ENCODE results near the gene FAF1.

FAF1 gene

GRCh38 chr1:50666849-50667248 lies 293.2 kb downstream of the FAF1 start:
- TF ChIP-seq TEAD4 (IDR thresholded peaks at IDR 0.05) (no peak), REST (IDR thresholded peaks at IDR 0.05; ENCODE audit: low read depth) (no peak), YY1 (IDR thresholded peaks at IDR 0.05; ENCODE audit: low read depth) (no peak), NFIC (IDR thresholded peaks at IDR 0.05) (no peak), CEBPB (IDR thresholded peaks at IDR 0.05) (no peak), RAD21 (IDR thresholded peaks at IDR 0.05; ENCODE audit: low read depth) (no peak), CREB1 (IDR thresholded peaks at IDR 0.05; ENCODE audit: low read depth) (no peak), TCF12 (IDR thresholded peaks at IDR 0.05; ENCODE audit: low read depth) (no peak), EGR1 (IDR thresholded peaks at IDR 0.05) (no peak), ZBTB7A (IDR thresholded peaks at IDR 0.05; ENCODE audit: low read depth) (no peak)
- TF ChIP-seq, protein P1, sequence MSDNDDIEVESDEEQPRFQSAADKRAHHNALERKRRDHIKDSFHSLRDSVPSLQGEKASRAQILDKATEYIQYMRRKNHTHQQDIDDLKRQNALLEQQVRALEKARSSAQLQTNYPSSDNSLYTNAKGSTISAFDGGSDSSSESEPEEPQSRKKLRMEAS (IDR thresholded peaks at IDR 0.05) = no peak

DNA sequence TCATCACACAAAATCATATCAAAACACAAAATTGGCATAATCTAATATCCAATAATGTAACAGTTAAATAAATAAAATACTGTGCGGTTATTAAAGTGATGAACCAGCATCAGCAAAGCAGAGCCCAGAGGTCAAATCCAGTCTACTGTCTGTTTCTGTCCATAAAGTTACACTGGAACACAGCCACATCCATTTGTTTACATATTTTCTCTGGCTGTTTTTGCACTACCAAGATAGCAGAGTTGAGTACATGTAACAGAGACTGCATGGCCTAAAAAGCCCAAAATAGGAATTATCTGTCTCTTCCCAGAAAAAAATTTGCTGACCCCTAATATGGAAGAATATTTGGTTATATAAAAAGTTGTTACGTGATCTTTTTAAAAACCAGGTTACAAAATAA lies 294.7 kb downstream of the FAF1 start:
- TF ChIP-seq TCF12 (IDR thresholded peaks at IDR 0.05; ENCODE audit: low read depth) (no peak), CREB1 (IDR thresholded peaks at IDR 0.05; ENCODE audit: low read depth) (no peak), NFIC (IDR thresholded peaks at IDR 0.05) (no peak), ZBTB7A (IDR thresholded peaks at IDR 0.05; ENCODE audit: low read depth) (no peak)

DNA sequence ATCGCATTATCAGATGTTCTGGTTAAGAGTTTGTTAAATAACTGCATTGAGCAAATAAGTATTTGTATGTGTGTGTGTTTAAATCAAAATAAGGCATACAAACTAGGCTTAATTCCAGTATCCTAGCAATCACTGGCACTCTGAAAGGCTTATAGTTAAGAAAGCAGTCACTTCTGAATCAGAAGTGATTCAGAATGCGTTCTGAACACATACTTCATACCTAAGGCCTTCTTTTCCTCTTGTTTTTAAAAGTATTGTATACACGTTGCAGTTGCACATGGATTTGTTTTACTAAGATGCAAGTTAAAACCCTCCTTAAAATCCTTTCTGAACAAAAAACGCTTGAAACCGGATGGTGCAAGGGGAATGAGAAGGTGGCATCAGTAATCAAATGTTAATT lies 298.4 kb downstream of the FAF1 start:
- TF ChIP-seq TEAD4 (IDR thresholded peaks at IDR 0.05) (no peak), CEBPB (IDR thresholded peaks at IDR 0.05) (no peak), YY1 (IDR thresholded peaks at IDR 0.05; ENCODE audit: low read depth) (no peak), FOXM1 (IDR thresholded peaks at IDR 0.05; ENCODE audit: borderline replicate concordance, low read depth) (no peak), REST (IDR thresholded peaks at IDR 0.05; ENCODE audit: low read depth) (no peak), RAD21 (IDR thresholded peaks at IDR 0.05; ENCODE audit: low read depth) (no peak), EGR1 (IDR thresholded peaks at IDR 0.05) (no peak), ZBTB7A (IDR thresholded peaks at IDR 0.05; ENCODE audit: low read depth) (no peak), NFIC (IDR thresholded peaks at IDR 0.05) (no peak)
- TF ChIP-seq, protein P1 (IDR thresholded peaks at IDR 0.05) = no peak

DNA sequence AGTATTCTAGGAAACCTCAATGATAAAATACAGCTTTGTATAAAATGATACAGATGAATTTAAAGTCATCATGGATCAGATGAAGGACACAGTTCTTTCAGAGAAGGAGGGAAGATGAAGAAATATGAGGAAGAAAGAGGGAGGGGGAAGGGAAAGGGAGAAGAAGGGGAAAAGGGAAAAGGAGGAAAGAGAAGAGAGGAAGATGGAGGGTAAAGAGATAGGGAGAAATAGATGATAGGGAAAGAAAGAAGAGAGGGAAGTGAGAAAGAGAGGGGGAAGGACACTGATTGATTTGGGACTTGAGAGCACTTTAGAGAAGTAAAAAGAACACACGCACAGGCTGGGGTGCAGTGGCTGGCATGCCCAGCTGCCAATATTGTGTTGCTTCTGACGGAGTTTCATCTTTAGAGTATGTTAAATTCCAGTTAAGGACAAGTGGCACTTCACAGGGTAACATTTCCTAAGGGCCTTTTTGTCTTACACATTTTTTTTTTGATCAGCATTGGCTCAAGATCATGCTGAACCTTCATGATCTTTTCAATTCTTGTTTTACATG lies 300.9 kb downstream of the FAF1 start:
- TF ChIP-seq, protein P1 (IDR thresholded peaks at IDR 0.05) = no peak
- TF ChIP-seq EGR1 (IDR thresholded peaks at IDR 0.05) (no peak), YY1 (IDR thresholded peaks at IDR 0.05; ENCODE audit: low read depth) (no peak), RAD21 (IDR thresholded peaks at IDR 0.05; ENCODE audit: low read depth) (no peak), CEBPB (IDR thresholded peaks at IDR 0.05) (no peak), TAF1 (IDR thresholded peaks at IDR 0.05; ENCODE audit: low read depth) (no peak), TCF12 (IDR thresholded peaks at IDR 0.05; ENCODE audit: low read depth) (no peak), ZBTB7A (IDR thresholded peaks at IDR 0.05; ENCODE audit: low read depth) (no peak), TEAD4 (IDR thresholded peaks at IDR 0.05) (no peak)
- TF ChIP-seq, protein P2, sequence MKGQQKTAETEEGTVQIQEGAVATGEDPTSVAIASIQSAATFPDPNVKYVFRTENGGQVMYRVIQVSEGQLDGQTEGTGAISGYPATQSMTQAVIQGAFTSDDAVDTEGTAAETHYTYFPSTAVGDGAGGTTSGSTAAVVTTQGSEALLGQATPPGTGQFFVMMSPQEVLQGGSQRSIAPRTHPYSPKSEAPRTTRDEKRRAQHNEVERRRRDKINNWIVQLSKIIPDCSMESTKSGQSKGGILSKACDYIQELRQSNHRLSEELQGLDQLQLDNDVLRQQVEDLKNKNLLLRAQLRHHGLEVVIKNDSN (IDR thresholded peaks at IDR 0.05) = no peak

DNA sequence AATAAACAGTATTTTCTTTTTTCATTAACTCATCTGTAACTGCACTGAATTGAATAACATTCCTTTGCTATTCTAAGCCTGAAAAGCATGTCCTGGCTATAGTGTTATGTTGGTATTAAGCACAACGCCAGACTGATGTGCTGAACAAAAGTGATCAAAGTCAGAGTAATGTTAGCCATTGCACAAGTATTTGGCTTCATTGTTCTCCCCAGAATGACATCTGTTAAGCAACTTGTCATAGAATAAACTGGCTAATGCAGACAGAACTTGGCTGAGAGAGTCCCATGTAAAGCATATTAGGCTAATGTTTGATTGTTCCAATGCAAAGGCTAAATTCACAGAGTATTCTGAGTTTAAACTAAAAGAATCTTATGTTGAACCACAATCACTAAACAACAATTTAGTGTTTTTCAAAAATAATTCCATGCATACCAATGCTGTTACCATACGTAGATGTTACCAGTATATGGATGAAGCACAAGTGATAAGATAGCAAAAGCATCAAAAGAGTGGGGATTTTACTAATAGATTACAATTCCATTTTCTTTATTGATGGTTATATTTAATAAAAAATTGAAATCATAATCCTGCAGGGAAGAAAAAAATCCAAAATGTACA lies 301.5 kb downstream of the FAF1 start:
- TF ChIP-seq EGR1 (IDR thresholded peaks at IDR 0.05) (no peak), CEBPB (IDR thresholded peaks at IDR 0.05) (peak; percentile 44)

DNA sequence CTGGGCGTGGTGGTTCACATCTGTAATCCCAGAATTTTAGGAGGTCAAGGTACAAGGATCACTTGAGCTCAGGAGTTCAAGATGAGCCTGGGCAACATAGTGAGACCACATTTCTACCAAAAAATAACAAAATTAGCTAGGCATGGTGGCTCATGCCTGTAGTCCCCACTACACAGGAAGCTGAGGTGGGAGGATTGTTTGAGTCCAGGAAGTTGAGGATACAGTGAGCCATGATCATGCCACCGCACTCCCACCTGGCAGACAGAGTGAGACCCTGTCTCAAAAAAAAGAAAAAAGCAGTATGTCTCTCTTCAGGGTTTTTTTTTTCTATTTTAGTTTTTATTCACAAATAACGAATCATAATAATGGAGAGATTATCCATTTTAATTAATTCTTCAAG lies 303.1 kb downstream of the FAF1 start:
- TF ChIP-seq CEBPB (IDR thresholded peaks at IDR 0.05) = no peak

DNA sequence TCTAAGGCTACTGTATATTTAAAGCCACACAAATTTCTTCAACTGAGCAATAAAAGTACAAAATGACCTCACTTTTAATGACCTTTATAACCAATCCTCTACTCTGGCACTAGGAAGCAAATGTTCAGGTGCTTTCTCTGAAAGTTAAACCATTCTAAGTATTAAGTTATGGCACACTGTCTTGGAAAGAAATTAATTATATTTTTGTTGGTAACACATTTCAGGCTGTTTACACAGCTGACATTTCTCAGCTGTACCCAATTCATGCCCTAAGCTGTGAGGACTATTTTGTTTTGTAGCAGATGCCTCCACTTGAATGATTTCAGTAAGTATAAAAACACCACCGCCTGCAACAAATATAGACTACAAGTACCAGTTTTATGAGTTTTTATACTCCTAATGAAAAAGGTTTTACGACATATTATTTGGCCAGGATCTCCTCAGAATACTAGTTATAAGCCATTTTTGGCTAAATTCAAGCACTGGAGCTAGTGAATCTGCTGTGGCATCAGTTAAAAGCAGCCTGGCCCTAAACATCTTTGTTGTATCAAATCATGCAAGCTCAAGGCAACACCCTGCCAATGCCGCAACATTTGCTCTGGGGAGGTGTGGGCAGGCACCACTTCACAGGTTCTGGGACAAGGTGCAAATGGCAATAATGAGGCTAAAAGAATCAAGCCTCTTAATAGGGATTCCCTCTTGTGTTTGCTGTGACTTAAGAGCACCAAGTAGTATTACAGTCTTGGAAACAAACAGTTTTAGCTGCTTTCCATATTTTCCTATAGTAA lies 308.4 kb downstream of the FAF1 start:
- TF ChIP-seq REST (IDR thresholded peaks at IDR 0.05; ENCODE audit: low read depth) (no peak), FOXM1 (IDR thresholded peaks at IDR 0.05; ENCODE audit: borderline replicate concordance, low read depth) (no peak), CREB1 (IDR thresholded peaks at IDR 0.05; ENCODE audit: low read depth) (no peak), EP300 (IDR thresholded peaks at IDR 0.05; ENCODE audit: borderline replicate concordance) (no peak), CEBPB (IDR thresholded peaks at IDR 0.05) (no peak), NFIC (IDR thresholded peaks at IDR 0.05) (no peak), TCF12 (IDR thresholded peaks at IDR 0.05; ENCODE audit: low read depth) (no peak), TEAD4 (IDR thresholded peaks at IDR 0.05) (no peak), YY1 (IDR thresholded peaks at IDR 0.05; ENCODE audit: low read depth) (no peak), RAD21 (IDR thresholded peaks at IDR 0.05; ENCODE audit: low read depth) (no peak), ZBTB7A (IDR thresholded peaks at IDR 0.05; ENCODE audit: low read depth) (no peak), EGR1 (IDR thresholded peaks at IDR 0.05) (no peak), TAF1 (IDR thresholded peaks at IDR 0.05; ENCODE audit: low read depth) (no peak)
- TF ChIP-seq, protein P2 (IDR thresholded peaks at IDR 0.05) = no peak
- TF ChIP-seq, protein P1 (IDR thresholded peaks at IDR 0.05) = no peak
